Measurements from ENCODE around the gene TMEM151B.

- TF ChIP-seq POLR2A (IDR thresholded peaks at IDR 0.05; ENCODE audit: low read length) (no peak), HDAC2 (IDR thresholded peaks at IDR 0.05) (no peak), BHLHE40 (IDR thresholded peaks at IDR 0.05; ENCODE audit: low read depth, low read length) (no peak), CEBPB (IDR thresholded peaks at IDR 0.05) (no peak), EHMT2 (IDR thresholded peaks at IDR 0.05; ENCODE audit: low read depth) (no peak), EP300 (IDR thresholded peaks at IDR 0.05) (no peak), RAD21 (conservative IDR thresholded peaks at IDR 0.05 in 1 of 2, IDR thresholded peaks at IDR 0.05 in 1 of 2) (no peak), SMC3 (IDR thresholded peaks at IDR 0.05) (no peak), JUN (IDR thresholded peaks at IDR 0.05) (no peak), ZC3H11A (IDR thresholded peaks at IDR 0.05) (no peak)
- TF ChIP-seq, protein P1, sequence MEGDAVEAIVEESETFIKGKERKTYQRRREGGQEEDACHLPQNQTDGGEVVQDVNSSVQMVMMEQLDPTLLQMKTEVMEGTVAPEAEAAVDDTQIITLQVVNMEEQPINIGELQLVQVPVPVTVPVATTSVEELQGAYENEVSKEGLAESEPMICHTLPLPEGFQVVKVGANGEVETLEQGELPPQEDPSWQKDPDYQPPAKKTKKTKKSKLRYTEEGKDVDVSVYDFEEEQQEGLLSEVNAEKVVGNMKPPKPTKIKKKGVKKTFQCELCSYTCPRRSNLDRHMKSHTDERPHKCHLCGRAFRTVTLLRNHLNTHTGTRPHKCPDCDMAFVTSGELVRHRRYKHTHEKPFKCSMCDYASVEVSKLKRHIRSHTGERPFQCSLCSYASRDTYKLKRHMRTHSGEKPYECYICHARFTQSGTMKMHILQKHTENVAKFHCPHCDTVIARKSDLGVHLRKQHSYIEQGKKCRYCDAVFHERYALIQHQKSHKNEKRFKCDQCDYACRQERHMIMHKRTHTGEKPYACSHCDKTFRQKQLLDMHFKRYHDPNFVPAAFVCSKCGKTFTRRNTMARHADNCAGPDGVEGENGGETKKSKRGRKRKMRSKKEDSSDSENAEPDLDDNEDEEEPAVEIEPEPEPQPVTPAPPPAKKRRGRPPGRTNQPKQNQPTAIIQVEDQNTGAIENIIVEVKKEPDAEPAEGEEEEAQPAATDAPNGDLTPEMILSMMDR (IDR thresholded peaks at IDR 0.05) = no peak
- TF ChIP-seq, protein P2, sequence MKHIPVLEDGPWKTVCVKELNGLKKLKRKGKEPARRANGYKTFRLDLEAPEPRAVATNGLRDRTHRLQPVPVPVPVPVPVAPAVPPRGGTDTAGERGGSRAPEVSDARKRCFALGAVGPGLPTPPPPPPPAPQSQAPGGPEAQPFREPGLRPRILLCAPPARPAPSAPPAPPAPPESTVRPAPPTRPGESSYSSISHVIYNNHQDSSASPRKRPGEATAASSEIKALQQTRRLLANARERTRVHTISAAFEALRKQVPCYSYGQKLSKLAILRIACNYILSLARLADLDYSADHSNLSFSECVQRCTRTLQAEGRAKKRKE (CRISPR knock-in tag; IDR thresholded peaks at IDR 0.05; ENCODE audit: low read depth) = no peak
These were observed 63.7 kb downstream of the TMEM151B start for GRCh38 chr6:44333942-44334341.
